Small intestine (tissue), 7 donors: ENCODE results near the gene KDM4B. TPM values are rescaled to one million over a fixed set of nuclear protein-coding genes. Genes with fewer than 3 reads are reported as not detected.

Source experiments
- DNase-seq, 2 donors: peaks; one replicate each; pipeline versions ENCODE4 v3.0.0 to v3.0.0-alpha.2; 2013
- FAIRE-seq: peaks from 2 replicates; lab custom pipeline; 2012; peaks lifted over from hg19 to GRCh38; lab: Jason Lieb, UNC
- H3K27ac ChIP-seq, 3 donors: one replicate each; pipeline ENCODE4 v1.5.1; 2013; ENCODE audit warnings: low read length in 2 of 3, mild to moderate bottlenecking in 2 of 3, control low read depth in 1 of 3, inconsistent platforms in 1 of 3, low read depth in 1 of 3, moderate library complexity in 1 of 3
- H3K27me3 ChIP-seq, 3 donors: one replicate each; pipeline ENCODE4 v1.6.1; 2013; ENCODE audit warnings: low read length in 3 of 3, inconsistent platforms in 1 of 3; ENCODE audit not compliant: control insufficient read depth in 3 of 3, insufficient read depth in 3 of 3
- H3K36me3 ChIP-seq, 3 donors: one replicate each; pipeline ENCODE4 v1.6.1; 2013; ENCODE audit warnings: low read length in 3 of 3, inconsistent platforms in 1 of 3, low read depth in 1 of 3, mild to moderate bottlenecking in 1 of 3, moderate library complexity in 1 of 3; ENCODE audit not compliant: control insufficient read depth in 3 of 3, insufficient read depth in 2 of 3
- H3K4me1 ChIP-seq, 3 donors: one replicate each; pipeline ENCODE4 v1.6.1; 2013; ENCODE audit warnings: low read length in 2 of 3, inconsistent platforms in 1 of 3, low read depth in 1 of 3, mild to moderate bottlenecking in 1 of 3, moderate library complexity in 1 of 3; ENCODE audit not compliant: control insufficient read depth in 3 of 3, insufficient read depth in 2 of 3
- H3K4me3 ChIP-seq, 3 donors: one replicate each; pipeline ENCODE4 v1.5.1; 2013; ENCODE audit warnings: low read length in 3 of 3, control low read depth in 1 of 3, inconsistent platforms in 1 of 3, low read depth in 1 of 3, mild to moderate bottlenecking in 1 of 3, moderate library complexity in 1 of 3
- H3K9me3 ChIP-seq, 2 donors: one replicate each; pipeline ENCODE4 v1.6.1; 2013; ENCODE audit warnings: low read depth in 1 of 2, low read length in 1 of 2; ENCODE audit not compliant: control insufficient read depth in 2 of 2, insufficient read depth in 1 of 2
- WGBS, 3 donors: extraction: QIAGEN DNeasy Blood & Tissue Kit; methylation state at CpG; one replicate each; pipeline ENCODE4 v1.1.7; 2013; 5-methylcytosine and 5-hydroxymethylcytosine counted together
- polyA plus RNA-seq, 4 donors: library from polyadenylated mRNA; stranded (reverse) in 3 of 4; unstranded in 1 of 4; fragments of 200-250 nt in 3 of 4; fragments of 120-200 nt in 1 of 4; gene quantifications; one replicate each; pipeline versions ENCODE4 v1.2.1 to v1.2.3, GENCODE V29; 2013
- donor health status: healthy with polysubstance abuse.
- donor health status: control.
- donor health status: control.
- donor health status: Bipolar disorder and iron deficiency.
- donor health status: healthy.

Gene KDM4B
- polyA plus RNA-seq, 4 donors: 8.1 to 12.0 (median 10.6) TPM

GRCh38 chr19:5051619-5052018 lies 82.7 kb downstream of the KDM4B start:
- DNase-seq: no peak
- no peak for FAIRE-seq
- WGBS, 3 donors: 91 to 98% (median 91%) methylated on average over 16 of the region's 16 CpGs

GRCh38 chr19:5052515-5052914 lies 83.6 kb downstream of the KDM4B start:
- 94 to 95% (median 95%) methylated on average over 12 to 13 of the region's 13 CpGs for WGBS, 3 donors
- FAIRE-seq (no peak), DNase-seq (no peak)
- Histone ChIP-seq H3K36me3 (peaks cover 0 to 64% (median 2%) of the 10 kb centered on the region in 3 donors), H3K27me3 (no peaks in the 10 kb centered on the region), H3K4me3 (no peak overlapping the region), H3K9me3 (no peaks in the 10 kb centered on the region), H3K4me1 (peaks cover 0 to 5% (median 2%) of the 10 kb centered on the region in 3 donors), H3K27ac (no peak overlapping the region)

More at GRCh38 chr19:5051619-5052018, 82.7 kb downstream of the KDM4B start:
- Histone ChIP-seq H3K36me3 (peaks cover 0 to 65% (median 2%) of the 10 kb centered on the region in 3 donors), H3K4me3 (no peak overlapping the region), H3K27me3 (no peaks in the 10 kb centered on the region), H3K4me1 (peaks cover 0 to 5% (median 2%) of the 10 kb centered on the region in 3 donors), H3K9me3 (no peaks in the 10 kb centered on the region), H3K27ac (no peak overlapping the region)

GRCh38 chr19:5052945-5053485 lies 84.1 kb downstream of the KDM4B start:
- 95% methylated on average over 16 of the region's 16 CpGs for WGBS, 3 donors
- Histone ChIP-seq H3K27ac (no peak overlapping the region), H3K4me3 (no peak overlapping the region), H3K4me1 (peaks cover 0 to 5% (median 2%) of the 10 kb centered on the region in 3 donors), H3K27me3 (no peaks in the 10 kb centered on the region), H3K36me3 (peaks cover 0 to 64% (median 2%) of the 10 kb centered on the region in 3 donors), H3K9me3 (no peaks in the 10 kb centered on the region)
- DNase-seq: no peak
- FAIRE-seq: no peak

- H3K36me3 ChIP-seq: peaks cover 0 to 67% (median 2%) of the 10 kb centered on the region in 3 donors
- no peak for FAIRE-seq
These were observed 84.7 kb downstream of the KDM4B start for GRCh38 chr19:5053661-5054060.

GRCh38 chr19:5054551-5055456 lies 85.9 kb downstream of the KDM4B start:
- H3K27ac ChIP-seq: no peak overlapping the region
- 74 to 84% (median 76%) methylated on average over 35 of the region's 35 CpGs for WGBS, 3 donors
- no peaks in the 10 kb centered on the region for H3K9me3 ChIP-seq
- no peaks in the 10 kb centered on the region for H3K27me3 ChIP-seq
- no peak overlapping the region for H3K4me3 ChIP-seq
- peaks cover 0 to 72% (median 2%) of the 10 kb centered on the region in 3 donors for H3K36me3 ChIP-seq
- H3K4me1 ChIP-seq: no peaks in the 10 kb centered on the region
- DNase-seq (no peak), FAIRE-seq (no peak)

More at GRCh38 chr19:5053661-5054060, 84.7 kb downstream of the KDM4B start:
- Histone ChIP-seq H3K4me1 (peaks cover 0 to 1% (median 0%) of the 10 kb centered on the region in 3 donors), H3K9me3 (no peaks in the 10 kb centered on the region), H3K4me3 (no peak overlapping the region), H3K27me3 (no peaks in the 10 kb centered on the region), H3K27ac (no peak overlapping the region)
- whole genome bisulfite sequencing, 3 donors: 91 to 96% (median 95%) methylated on average over 11 of the region's 11 CpGs
- DNase-seq: no peak

GRCh38 chr19:5055457-5055776 lies 86.5 kb downstream of the KDM4B start:
- Histone ChIP-seq H3K4me1 (no peaks in the 10 kb centered on the region), H3K27ac (no peak overlapping the region), H3K36me3 (peaks cover 0 to 68% (median 2%) of the 10 kb centered on the region in 3 donors), H3K4me3 (no peak overlapping the region), H3K27me3 (no peaks in the 10 kb centered on the region), H3K9me3 (no peaks in the 10 kb centered on the region)
- DNase-seq (no peak), FAIRE-seq (no peak)
- WGBS, 3 donors: 93 to 95% (median 94%) methylated on average over 12 to 13 of the region's 13 CpGs

- no peaks in the 10 kb centered on the region for H3K27me3 ChIP-seq
- H3K4me1 ChIP-seq: no peaks in the 10 kb centered on the region
- H3K27ac ChIP-seq: no peak overlapping the region
- H3K9me3 ChIP-seq: peaks cover 0 to 11% of the 10 kb centered on the region in 2 donors
- no peak overlapping the region for H3K4me3 ChIP-seq
- FAIRE-seq (no peak), DNase-seq (no peak)
- WGBS, 3 donors: 88 to 96% (median 91%) methylated on average over 5 of the region's 5 CpGs
- peaks cover 0 to 71% (median 0%) of the 10 kb centered on the region in 3 donors for H3K36me3 ChIP-seq
These were observed 88.9 kb downstream of the KDM4B start for GRCh38 chr19:5057860-5058259.

GRCh38 chr19:5058521-5059212 lies 89.8 kb downstream of the KDM4B start:
- no peaks in the 10 kb centered on the region for H3K27me3 ChIP-seq
- peaks cover 0 to 13% of the 10 kb centered on the region in 2 donors for H3K9me3 ChIP-seq
- FAIRE-seq: no peak
- 92 to 98% (median 96%) methylated on average over 34 of the region's 34 CpGs for WGBS, 3 donors
- no peak overlapping the region for H3K4me3 ChIP-seq
- no peak overlapping the region for H3K27ac ChIP-seq
- no peaks in the 10 kb centered on the region for H3K4me1 ChIP-seq
- DNase-seq: no peak
- H3K36me3 ChIP-seq: peaks cover 0 to 69% (median 0%) of the 10 kb centered on the region in 3 donors
